Fibroblast of lung (primary cell): ENCODE results near the gene SP7. TPM values are rescaled to one million over a fixed set of nuclear protein-coding genes. Genes with fewer than 3 reads are reported as not detected.

Source experiments
- DNase-seq, 2 donors: peaks; one replicate each; pipeline versions ENCODE4 v3.0.0 to v3.0.0-alpha.2; 2010; ENCODE audit warnings: low read depth in 2 of 2
- H2AFZ ChIP-seq: 2 replicates; pipeline ENCODE4 v1.5.1; 2012; ENCODE audit warnings: low read length, control low read depth, inconsistent platforms
- H3K27ac ChIP-seq: 2 replicates; pipeline ENCODE4 v1.5.1; 2011; ENCODE audit warnings: low read length, control low read depth; ENCODE audit not compliant: insufficient read depth
- H3K27me3 ChIP-seq: 2 replicates; pipeline ENCODE4 v1.5.1; 2011; ENCODE audit warnings: mild to moderate bottlenecking, low read length; ENCODE audit not compliant: control insufficient read depth, insufficient read depth
- H3K36me3 ChIP-seq: 2 replicates; pipeline ENCODE4 v1.5.1; 2011; ENCODE audit warnings: low read length; ENCODE audit not compliant: control insufficient read depth, insufficient read depth
- H3K4me1 ChIP-seq: 2 replicates; pipeline ENCODE4 v1.5.1; 2011; ENCODE audit warnings: low read length; ENCODE audit not compliant: control insufficient read depth, insufficient read depth; ENCODE audit errors: extremely low read depth
- H3K4me2 ChIP-seq: 2 replicates; pipeline ENCODE4 v1.5.1; 2011; ENCODE audit warnings: low read length, control low read depth; ENCODE audit not compliant: insufficient read depth; ENCODE audit errors: extremely low read depth
- H3K4me3 ChIP-seq, 4 experiments: fragments of 200-600 bp in 1 of 4; sonication (generic) in 1 of 4; replicated peaks in 1 of 4; 2 replicates each; pipeline ENCODE4 v1.5.1; 2011 to 2016; ENCODE audit warnings: low read length in 4 of 4, low read depth in 3 of 4, mild to moderate bottlenecking in 3 of 4, control low read depth in 2 of 4, inconsistent platforms in 1 of 4, mixed read lengths in 1 of 4; ENCODE audit not compliant: insufficient read depth in 1 of 4; ENCODE audit errors: control extremely low read depth in 1 of 4
- H3K79me2 ChIP-seq: 2 replicates; pipeline ENCODE4 v1.5.1; 2012; ENCODE audit warnings: mild to moderate bottlenecking, low read length, inconsistent platforms; ENCODE audit not compliant: control insufficient read depth, insufficient read depth
- H3K9ac ChIP-seq: 2 replicates; pipeline ENCODE4 v1.5.1; 2011; ENCODE audit warnings: mild to moderate bottlenecking, low read length, control low read depth; ENCODE audit not compliant: insufficient read depth
- H3K9me3 ChIP-seq: 2 replicates; pipeline ENCODE4 v1.5.1; 2012; ENCODE audit warnings: low read depth, low read length; ENCODE audit not compliant: control insufficient read depth, insufficient read depth
- H4K20me1 ChIP-seq: 2 replicates; pipeline ENCODE4 v1.5.1; 2011; ENCODE audit warnings: low read length; ENCODE audit not compliant: control insufficient read depth, insufficient read depth; ENCODE audit errors: extremely low read depth
- CTCF ChIP-seq, 2 donors: IDR thresholded peaks in 1 of 2; conservative IDR thresholded peaks in 1 of 2; 1 replicate in 1 of 2; 2 replicates in 1 of 2; pipeline ENCODE4 v1.5.1; 2011 to 2012; ENCODE audit warnings: low read length in 2 of 2, control low read depth in 1 of 2, inconsistent platforms in 1 of 2, low read depth in 1 of 2, mild to moderate bottlenecking in 1 of 2
- EZH2 ChIP-seq: IDR thresholded peaks from 2 replicates; pipeline ENCODE4 v1.5.1; 2012; ENCODE audit warnings: low read length, control low read depth, mild to moderate bottlenecking; ENCODE audit errors: missing control alignments
- polyA plus RNA-seq, 2 donors: library from polyadenylated mRNA; depleted of rRNA in 1 of 2; stranded (reverse) in 1 of 2; unstranded in 1 of 2; fragments of >200 nt; gene quantifications; 2 replicates each; pipeline ENCODE4 v1.2.1, GENCODE V29; 2011 to 2012; ENCODE audit warnings: missing spikeins in 1 of 2
- total RNA-seq: library from RNA; depleted of rRNA; stranded (reverse); fragments of >200 nt; gene quantifications from 2 replicates; pipeline ENCODE4 v1.2.1, GENCODE V29; 2014

The SP7 gene
- total and polyA plus RNA-seq, 2 donors (not counting 1 experiment from before 2014, with no cell fraction given), result not detected

DNA sequence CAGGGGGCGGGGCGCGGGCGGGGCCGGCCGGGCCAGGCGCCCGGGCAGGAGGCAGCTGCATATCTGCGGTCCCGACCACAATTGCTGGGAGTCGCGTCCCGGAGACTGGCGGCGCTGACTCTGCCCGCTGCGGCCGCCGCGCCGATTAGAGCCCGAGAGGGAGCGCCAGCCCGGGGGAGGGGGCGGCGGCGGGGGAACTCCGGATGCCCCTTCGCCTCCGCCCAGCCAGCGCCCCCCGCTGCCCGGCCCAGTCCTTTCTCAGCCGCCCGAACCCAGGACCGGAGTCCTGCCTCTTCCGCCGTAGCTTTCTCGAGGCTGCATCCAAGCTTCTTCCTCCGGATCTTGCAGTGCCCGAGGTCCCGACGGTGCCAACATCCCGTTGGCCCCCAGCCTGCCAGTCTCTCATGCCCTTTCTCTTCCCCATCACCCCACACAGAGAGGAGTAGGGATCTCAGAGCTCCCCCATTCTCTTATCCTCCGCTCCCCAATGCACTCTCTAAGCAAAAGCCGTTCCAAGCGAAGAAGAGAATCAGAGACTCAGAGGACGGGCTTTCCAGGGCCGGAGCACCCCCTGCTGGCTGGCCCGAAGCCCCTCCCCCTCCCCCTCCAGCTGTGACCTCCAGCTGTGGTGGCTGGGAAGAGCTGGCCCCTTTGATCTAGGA lies 8.8 kb upstream of the SP7 start:
- Histone ChIP-seq H4K20me1 (no peaks in the 10 kb centered on the region), H3K4me1 (peaks cover 9% of the 10 kb centered on the region)

DNA sequence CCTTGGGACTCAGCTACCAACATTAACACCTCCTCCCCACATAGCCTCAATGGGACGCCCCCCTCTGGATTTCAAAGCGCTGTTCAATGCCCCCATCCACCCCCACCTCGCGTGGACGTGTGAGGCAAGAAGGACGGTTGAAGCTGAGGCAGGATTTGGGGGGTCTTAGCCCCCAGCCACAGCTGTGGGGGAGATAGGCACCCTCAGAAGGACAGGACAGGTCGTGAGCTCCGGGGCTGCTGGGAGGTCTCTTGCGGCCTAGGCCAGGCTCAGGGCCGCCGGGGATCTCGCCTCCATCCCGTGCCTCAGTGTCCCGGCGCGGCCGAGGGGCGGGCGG lies 8.3 kb upstream of the SP7 start:
- Histone ChIP-seq H2AFZ (peak overlapping the region; percentile 37), H3K4me1 (peaks cover 9% of the 10 kb centered on the region), H3K9ac (no peak overlapping the region), H3K9me3 (no peaks in the 10 kb centered on the region), H3K4me3 (peak overlapping the region in 2 of 4 experiments; percentile 13 to 74), H3K27ac (no peak overlapping the region), H4K20me1 (no peaks in the 10 kb centered on the region), H3K79me2 (no peaks in the 10 kb centered on the region), H3K27me3 (peaks cover 6% of the 10 kb centered on the region), H3K36me3 (no peaks in the 10 kb centered on the region), H3K4me2 (peak overlapping the region; percentile 51)
- DNase-seq, result no peak
- TF ChIP-seq EZH2, result no peak
- no peak for TF ChIP-seq CTCF (conservative IDR thresholded peaks at IDR 0.05 in 1 of 2, IDR thresholded peaks at IDR 0.05 in 1 of 2; ENCODE audit: low read depth in 1 of 2, low read length in 2 of 2)

More for the DNA sequence above, 8.8 kb upstream of the SP7 start:
- H3K79me2 ChIP-seq, result no peaks in the 10 kb centered on the region
- peak overlapping the region; percentile 51 for H3K9ac ChIP-seq
- peak overlapping the region; percentile 87 for H2AFZ ChIP-seq
- H3K27me3 ChIP-seq, result peaks cover 6% of the 10 kb centered on the region
- peak; percentile 73 to 77 for TF ChIP-seq CTCF (conservative IDR thresholded peaks at IDR 0.05 in 1 of 2, IDR thresholded peaks at IDR 0.05 in 1 of 2; ENCODE audit: low read depth in 1 of 2, low read length in 2 of 2)
- TF ChIP-seq EZH2, result no peak
- H3K27ac ChIP-seq, result peak overlapping the region; percentile 34
- peak; percentile 71 to 80 for DNase-seq
- H3K4me2 ChIP-seq, result peak overlapping the region; percentile 92
- H3K9me3 ChIP-seq, result no peaks in the 10 kb centered on the region
- H3K4me3 ChIP-seq, result peak overlapping the region; percentile 67 to 83 (median 71)
- no peaks in the 10 kb centered on the region for H3K36me3 ChIP-seq

DNA sequence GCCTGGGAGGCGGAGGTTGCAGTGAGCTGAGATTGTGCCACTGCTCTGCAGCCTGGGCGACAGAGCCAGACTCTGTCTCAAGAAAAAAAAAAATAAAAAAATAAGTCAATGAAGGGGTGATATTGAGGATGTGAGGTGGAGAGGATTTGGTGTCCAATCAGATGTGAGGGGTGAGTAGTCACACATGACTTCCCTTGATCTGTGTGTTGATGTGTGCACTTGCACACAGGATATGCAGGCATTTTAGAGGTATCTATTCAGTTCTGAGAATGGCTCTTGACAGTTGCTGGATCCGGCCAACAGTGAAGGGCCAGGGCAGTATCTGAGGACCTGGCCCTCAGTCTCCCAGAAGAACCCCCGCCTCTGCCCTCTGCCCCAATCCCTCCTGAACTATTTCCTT lies 7.8 kb upstream of the SP7 start:
- no peaks in the 10 kb centered on the region for H3K79me2 ChIP-seq
- H3K27ac ChIP-seq, result no peak overlapping the region
- DNase-seq, result no peak
- no peaks in the 10 kb centered on the region for H4K20me1 ChIP-seq
- H3K36me3 ChIP-seq, result no peaks in the 10 kb centered on the region
- H3K4me1 ChIP-seq, result peaks cover 9% of the 10 kb centered on the region
- no peak overlapping the region for H3K4me3 ChIP-seq
- H3K4me2 ChIP-seq, result no peak overlapping the region
- no peak overlapping the region for H2AFZ ChIP-seq
- no peak overlapping the region for H3K9ac ChIP-seq
- no peaks in the 10 kb centered on the region for H3K9me3 ChIP-seq
- H3K27me3 ChIP-seq, result peaks cover 6% of the 10 kb centered on the region
- no peak for TF ChIP-seq CTCF (conservative IDR thresholded peaks at IDR 0.05 in 1 of 2, IDR thresholded peaks at IDR 0.05 in 1 of 2; ENCODE audit: low read depth in 1 of 2, low read length in 2 of 2)
- no peak for TF ChIP-seq EZH2
